K562 (cell line): ENCODE results near the gene KLHL22. TPM values are rescaled to one million over a fixed set of nuclear protein-coding genes. Genes with fewer than 3 reads are reported as not detected.

Experiments used
- ATAC-seq: fragments of 200-7000 bp; cut with Tn5 transposase; 3 replicates; pipeline ENCODE4 v1.9.1; 2020; ENCODE audit warnings: moderate library complexity
- BruUV-seq: library from RNA; stranded (reverse); fragments of 400-500 nt; replicated peaks from 2 replicates; lab custom pipeline; 2021; lab: Mats Ljungman, UMichigan
- CTCF ChIA-PET: fragments of 300-600 bp; formaldehyde crosslinking; extraction: SDS; loops from one replicate; lab custom pipeline; 2021; ENCODE audit warnings: low intra/inter-chr PET ratio; lab: Yijun Ruan, JAX
- POLR2A ChIA-PET: fragments of 300-600, 350-650 bp; sonication (Branson Sonifier 250); formaldehyde crosslinking; extraction: SDS; loops from one replicate; lab custom pipeline; 2021; ENCODE audit warnings: antibody characterized with exemption, inconsistent platforms; lab: Yijun Ruan, JAX
- DNase-seq, 4 experiments: peaks; one replicate each; pipeline versions ENCODE4 v3.0.0 to v3.0.0-alpha.2; 2011 to 2018; ENCODE audit warnings: low spot score in 3 of 4, mixed read lengths in 3 of 4; ENCODE audit errors: extremely low read depth in 1 of 4
- FAIRE-seq: peaks from 2 replicates; lab custom pipeline; 2011; peaks lifted over from hg19 to GRCh38; lab: Jason Lieb, UNC
- H2AFZ ChIP-seq: 2 replicates; pipeline ENCODE4 v1.6.0; 2011; ENCODE audit warnings: low read depth, low read length, control low read depth, inconsistent platforms
- H3K27ac ChIP-seq: fragments of 200-600 bp; 3 replicates; pipeline ENCODE4 v1.8.0; 2011; ENCODE audit warnings: low read depth, mild to moderate bottlenecking, control low read depth, inconsistent platforms, low read length, moderate library complexity, mixed read lengths; ENCODE audit errors: extremely low read depth
- H3K27me3 ChIP-seq, 2 experiments: fragments of 300-600 bp in 1 of 2; 2 replicates in 1 of 2; 3 replicates in 1 of 2; pipeline versions ENCODE4 v1.6.0 to v1.8.0; 2011; ENCODE audit warnings: inconsistent platforms in 2 of 2, low read length in 2 of 2, mild to moderate bottlenecking in 1 of 2, mixed read lengths in 1 of 2, moderate library complexity in 1 of 2; ENCODE audit not compliant: control insufficient read depth in 2 of 2, insufficient read depth in 2 of 2
- H3K36me3 ChIP-seq: fragments of 300-600 bp; 3 replicates; pipeline ENCODE4 v1.8.0; 2011; ENCODE audit warnings: mild to moderate bottlenecking, low read length, inconsistent platforms; ENCODE audit not compliant: control insufficient read depth, insufficient read depth
- H3K4me1 ChIP-seq, 2 experiments: fragments of 200-600 bp in 1 of 2; replicated peaks in 1 of 2; 2 replicates in 1 of 2; 3 replicates in 1 of 2; pipeline versions ENCODE4 v1.5.1 to v1.8.0; 2011; ENCODE audit warnings: inconsistent platforms in 2 of 2, low read length in 2 of 2, mild to moderate bottlenecking in 1 of 2, mixed read lengths in 1 of 2, moderate library complexity in 1 of 2; ENCODE audit not compliant: control insufficient read depth in 2 of 2, insufficient read depth in 2 of 2
- H3K4me2 ChIP-seq: 2 replicates; pipeline ENCODE4 v1.6.1; 2011; ENCODE audit warnings: low read length, control low read depth, inconsistent platforms, mixed read lengths; ENCODE audit not compliant: insufficient read depth
- H3K4me3 ChIP-seq: fragments of 200-600 bp; sonication (generic), shearing (Covaris generic); 2 replicates; pipeline ENCODE4 v1.5.1; 2016; ENCODE audit warnings: control low read depth, inconsistent platforms
- H3K79me2 ChIP-seq: fragments of 200-600 bp; 3 replicates; pipeline ENCODE4 v1.8.0; 2011; ENCODE audit warnings: low read length, inconsistent platforms; ENCODE audit not compliant: control insufficient read depth, insufficient read depth
- H3K9ac ChIP-seq, 2 experiments: 2 replicates each; pipeline versions ENCODE4 v1.6.0 to v1.6.1; 2011; ENCODE audit warnings: low read depth in 2 of 2, low read length in 2 of 2, control low read depth in 1 of 2, inconsistent platforms in 1 of 2, mild to moderate bottlenecking in 1 of 2, mixed read lengths in 1 of 2; ENCODE audit not compliant: insufficient read depth in 1 of 2
- H3K9me1 ChIP-seq: one replicate; pipeline ENCODE4 v1.6.0; 2011; ENCODE audit warnings: inconsistent platforms, mild to moderate bottlenecking, low read length, moderate library complexity; ENCODE audit not compliant: control insufficient read depth, insufficient read depth
- H3K9me3 ChIP-seq: replicated peaks from 2 replicates; pipeline ENCODE4 v1.5.1; 2011; ENCODE audit warnings: low read depth, low read length, inconsistent platforms; ENCODE audit not compliant: control insufficient read depth, insufficient read depth
- H4K20me1 ChIP-seq: replicated peaks from 2 replicates; pipeline ENCODE4 v1.6.1; 2011; ENCODE audit warnings: low read length, inconsistent platforms, mixed read lengths; ENCODE audit not compliant: control insufficient read depth, insufficient read depth
- ETS1 ChIP-seq: conservative IDR thresholded peaks from 2 replicates; pipeline ENCODE4 v1.6.1; 2011; ENCODE audit warnings: low read depth, mild to moderate bottlenecking, low read length; ENCODE audit not compliant: control insufficient read depth
- MAFF ChIP-seq: IDR thresholded peaks from 2 replicates; pipeline ENCODE4 v1.6.1; 2012; ENCODE audit warnings: low read length, improper control_type of control experiment
- NFIX ChIP-seq: fragments of 250-450 bp; sonication (Bioruptor Pico); IDR thresholded peaks from 2 replicates; pipeline ENCODE4 v1.4.0; 2020; ENCODE audit warnings: low read depth, mild to moderate bottlenecking, moderate library complexity
- NR3C1 ChIP-seq: sonication (generic); formaldehyde crosslinking; IDR thresholded peaks from 2 replicates; pipeline ENCODE4 v1.8.1; 2022; ENCODE audit warnings: missing genetic modification reagents
- PCBP1 ChIP-seq: fragments of 200-400 bp; formaldehyde crosslinking; IDR thresholded peaks from 2 replicates; pipeline ENCODE4 v1.6.1; 2018; ENCODE audit warnings: mild to moderate bottlenecking, low read depth, low read length; ENCODE audit not compliant: poor library complexity, severe bottlenecking
- POLR2G ChIP-seq: fragments of 200-400 bp; formaldehyde crosslinking; IDR thresholded peaks from 2 replicates; pipeline ENCODE4 v1.6.1; 2017; ENCODE audit warnings: low read depth, mild to moderate bottlenecking, antibody characterized with exemption, low read length, moderate library complexity
- POLR2H ChIP-seq: IDR thresholded peaks from 2 replicates; pipeline ENCODE4 v1.6.1; 2016; ENCODE audit warnings: missing genetic modification characterization, low read depth, mild to moderate bottlenecking, control low read depth, missing compliant biosample characterization, moderate library complexity
- RBM14 ChIP-seq: fragments of 200-400 bp; formaldehyde crosslinking; IDR thresholded peaks from 2 replicates; pipeline ENCODE4 v1.6.1; 2018; ENCODE audit warnings: low read depth, mild to moderate bottlenecking, low read length, moderate library complexity, borderline replicate concordance; ENCODE audit not compliant: insufficient read depth
- RREB1 ChIP-seq: fragments of 250-450 bp; sonication (Bioruptor Pico); IDR thresholded peaks from 2 replicates; pipeline ENCODE4 v1.4.0; 2020
- TAF1 ChIP-seq: IDR thresholded peaks from 2 replicates; pipeline ENCODE4 v1.6.1; 2011; ENCODE audit warnings: mild to moderate bottlenecking, low read length, moderate library complexity; ENCODE audit not compliant: insufficient read depth, control insufficient read depth, severe bottlenecking; ENCODE audit errors: extremely low read depth
- VEZF1 ChIP-seq: fragments of 200-800 bp; sonication (Bioruptor generic); IDR thresholded peaks from 2 replicates; pipeline ENCODE4 v1.6.1; 2017; ENCODE audit warnings: missing genetic modification characterization, missing compliant biosample characterization
- WGBS: fragments of 100-300 bp; shearing (Covaris generic); methylation state at CpG from one replicate; pipeline ENCODE4 v1.1.6; 2016; ENCODE audit warnings: low coverage, mixed read lengths; ENCODE audit not compliant: insufficient coverage; ENCODE audit errors: missing lambda C conversion rate; 5-methylcytosine and 5-hydroxymethylcytosine counted together
- in situ Hi-C: fragments of 300-500 bp; cut with MboI; formaldehyde crosslinking; loops from 4 replicates; pipeline ENCODE4 v1.15.0; 2018; ENCODE audit warnings: inconsistent platforms, mixed read lengths
- intact Hi-C: fragments of 100-400 bp; cut with micrococcal nuclease; formaldehyde crosslinking; loops from 2 replicates; pipeline ENCODE4 v1.14.2; 2022
- polyA plus RNA-seq, 8 experiments: library from polyadenylated mRNA; depleted of rRNA in 4 of 8; stranded (reverse) in 5 of 8; unstranded in 3 of 8; fragments of >200 nt; fragmentation: Nextera tagmentation in 2 of 8; fragmentation: Illumina TruSeq in 1 of 8; extraction: Ambion mirVana in 2 of 8; extraction: Trizol in 1 of 8; gene quantifications; 2 replicates each; pipeline versions ENCODE4 v1.2.1 to v1.2.3, GENCODE V29; 2011 to 2014; ENCODE audit warnings: inconsistent platforms in 1 of 8, missing spikeins in 1 of 8
- total RNA-seq, 7 experiments: library from RNA; depleted of rRNA in 6 of 7; stranded (reverse); fragments of >200 nt in 6 of 7; fragmentation: Illumina TruSeq in 2 of 7; extraction: Trizol in 2 of 7; gene quantifications; 2 replicates each; pipeline versions ENCODE4 v1.2.1 to v1.2.3, GENCODE V29; 2011 to 2021; ENCODE audit warnings: low replicate concordance in 1 of 7

Gene KLHL22
- total and polyA plus RNA-seq, 9 of the 15 experiments (the other 6 are each of a cell fraction or from before 2014, with no cell fraction given): 1.3 to 25.6 (median 15.2) TPM

GRCh38 chr22:20436307-20436767 is 59.3 kb downstream of the KLHL22 start:
- H3K27me3 ChIP-seq: peaks cover 46 to 91% of the 10 kb centered on the region in 2 experiments
- H3K4me2 ChIP-seq: no peak overlapping the region
- no TSS peak for BruUV-seq
- H2AFZ ChIP-seq: no peak overlapping the region
- intact Hi-C loops (no loop called here), in situ Hi-C loops (no loop called here)
- peak overlapping the region in 1 of 2 experiments; percentile 16; a peak in 1 of 4 replicates for H3K9ac ChIP-seq
- H3K9me1 ChIP-seq: peaks cover 4% of the 10 kb centered on the region
- no peak overlapping the region for H3K27ac ChIP-seq
- POLR2A ChIA-PET: interaction anchor here (0.8 to 6.6 kb wide), 3 partner anchors 9 to 71 kb away, joined by 3 to 46 read pairs (median 4); partner anchors contain the start of gene MED15
- no peak overlapping the region for H3K4me3 ChIP-seq
- no peaks in the 10 kb centered on the region for H3K36me3 ChIP-seq
- DNase-seq (peak in 3 of 4 experiments; percentile 30 to 96 (median 95)), FAIRE-seq (no peak), ATAC-seq (peak; percentile 9; the same call in 1 of the 3 replicates)
- no peaks in the 10 kb centered on the region for H3K79me2 ChIP-seq
- peaks cover 61% of the 10 kb centered on the region for H4K20me1 ChIP-seq
- H3K4me1 ChIP-seq: peaks cover 0 to 40% of the 10 kb centered on the region in 2 experiments; a peak in 2 of 5 replicates
- no peaks in the 10 kb centered on the region for H3K9me3 ChIP-seq
- CTCF ChIA-PET: no interaction called here
- 21% methylated on average over 56 of the region's 56 CpGs for WGBS
- TF ChIP-seq VEZF1 (0 out of 2 replicates have a peak, but pooled peaks have one; percentile 14), ETS1 (0 out of 2 replicates have a peak, but pooled peaks have one; percentile 30), MAFF (no peak), RBM14 (0 out of 2 replicates have a peak, but pooled peaks have one; percentile 22), TAF1 (peak; percentile 4), POLR2H (no peak), NR3C1 (CRISPR knock-in tag) (0 out of 2 replicates have a peak, but pooled peaks have one; percentile 21), NFIX (no peak), RREB1 (0 out of 2 replicates have a peak, but pooled peaks have one; percentile 56), POLR2G (peak; percentile 17; the same call in 1 of the 2 replicates), PCBP1 (peak; percentile 87)
